K562 (cell line): ENCODE results near the gene SUMF2. TPM values are rescaled to one million over a fixed set of nuclear protein-coding genes. Genes with fewer than 3 reads are reported as not detected.
A peak's percentile ranks its signal among the peaks of the same experiment; 100 is the strongest.

Experiments
- ATAC-seq: fragments of 200-7000 bp; cut with Tn5 transposase; 3 replicates; pipeline ENCODE4 v1.9.1; 2020; ENCODE audit warnings: moderate library complexity
- BruUV-seq: library from RNA; stranded (reverse); fragments of 400-500 nt; replicated peaks from 2 replicates; lab custom pipeline; 2021; lab: Mats Ljungman, UMichigan
- CTCF ChIA-PET: fragments of 300-600 bp; formaldehyde crosslinking; extraction: SDS; loops from one replicate; lab custom pipeline; 2021; ENCODE audit warnings: low intra/inter-chr PET ratio; lab: Yijun Ruan, JAX
- POLR2A ChIA-PET: fragments of 300-600, 350-650 bp; sonication (Branson Sonifier 250); formaldehyde crosslinking; extraction: SDS; loops from one replicate; lab custom pipeline; 2021; ENCODE audit warnings: antibody characterized with exemption, inconsistent platforms; lab: Yijun Ruan, JAX
- DNase-seq, 4 experiments: peaks; one replicate each; pipeline versions ENCODE4 v3.0.0 to v3.0.0-alpha.2; 2011 to 2018; ENCODE audit warnings: low spot score in 3 of 4, mixed read lengths in 3 of 4; ENCODE audit errors: extremely low read depth in 1 of 4
- FAIRE-seq: peaks from 2 replicates; lab custom pipeline; 2011; peaks lifted over from hg19 to GRCh38; lab: Jason Lieb, UNC
- H2AFZ ChIP-seq: 2 replicates; pipeline ENCODE4 v1.6.0; 2011; ENCODE audit warnings: low read depth, low read length, control low read depth, inconsistent platforms
- H3K27ac ChIP-seq: fragments of 200-600 bp; 3 replicates; pipeline ENCODE4 v1.8.0; 2011; ENCODE audit warnings: low read depth, mild to moderate bottlenecking, control low read depth, inconsistent platforms, low read length, moderate library complexity, mixed read lengths; ENCODE audit errors: extremely low read depth
- H3K27me3 ChIP-seq, 2 experiments: fragments of 300-600 bp in 1 of 2; 2 replicates in 1 of 2; 3 replicates in 1 of 2; pipeline versions ENCODE4 v1.6.0 to v1.8.0; 2011; ENCODE audit warnings: inconsistent platforms in 2 of 2, low read length in 2 of 2, mild to moderate bottlenecking in 1 of 2, mixed read lengths in 1 of 2, moderate library complexity in 1 of 2; ENCODE audit not compliant: control insufficient read depth in 2 of 2, insufficient read depth in 2 of 2
- H3K36me3 ChIP-seq: fragments of 300-600 bp; 3 replicates; pipeline ENCODE4 v1.8.0; 2011; ENCODE audit warnings: mild to moderate bottlenecking, low read length, inconsistent platforms; ENCODE audit not compliant: control insufficient read depth, insufficient read depth
- H3K4me1 ChIP-seq, 2 experiments: fragments of 200-600 bp in 1 of 2; replicated peaks in 1 of 2; 2 replicates in 1 of 2; 3 replicates in 1 of 2; pipeline versions ENCODE4 v1.5.1 to v1.8.0; 2011; ENCODE audit warnings: inconsistent platforms in 2 of 2, low read length in 2 of 2, mild to moderate bottlenecking in 1 of 2, mixed read lengths in 1 of 2, moderate library complexity in 1 of 2; ENCODE audit not compliant: control insufficient read depth in 2 of 2, insufficient read depth in 2 of 2
- H3K4me2 ChIP-seq: 2 replicates; pipeline ENCODE4 v1.6.1; 2011; ENCODE audit warnings: low read length, control low read depth, inconsistent platforms, mixed read lengths; ENCODE audit not compliant: insufficient read depth
- H3K4me3 ChIP-seq: fragments of 200-600 bp; sonication (generic), shearing (Covaris generic); 2 replicates; pipeline ENCODE4 v1.5.1; 2016; ENCODE audit warnings: control low read depth, inconsistent platforms
- H3K79me2 ChIP-seq: fragments of 200-600 bp; 3 replicates; pipeline ENCODE4 v1.8.0; 2011; ENCODE audit warnings: low read length, inconsistent platforms; ENCODE audit not compliant: control insufficient read depth, insufficient read depth
- H3K9ac ChIP-seq, 2 experiments: 2 replicates each; pipeline versions ENCODE4 v1.6.0 to v1.6.1; 2011; ENCODE audit warnings: low read depth in 2 of 2, low read length in 2 of 2, control low read depth in 1 of 2, inconsistent platforms in 1 of 2, mild to moderate bottlenecking in 1 of 2, mixed read lengths in 1 of 2; ENCODE audit not compliant: insufficient read depth in 1 of 2
- H3K9me1 ChIP-seq: one replicate; pipeline ENCODE4 v1.6.0; 2011; ENCODE audit warnings: inconsistent platforms, mild to moderate bottlenecking, low read length, moderate library complexity; ENCODE audit not compliant: control insufficient read depth, insufficient read depth
- H3K9me3 ChIP-seq: replicated peaks from 2 replicates; pipeline ENCODE4 v1.5.1; 2011; ENCODE audit warnings: low read depth, low read length, inconsistent platforms; ENCODE audit not compliant: control insufficient read depth, insufficient read depth
- H4K20me1 ChIP-seq: replicated peaks from 2 replicates; pipeline ENCODE4 v1.6.1; 2011; ENCODE audit warnings: low read length, inconsistent platforms, mixed read lengths; ENCODE audit not compliant: control insufficient read depth, insufficient read depth
- C11orf30 ChIP-seq: fragments of 450-650 bp; IDR thresholded peaks from 2 replicates; pipeline ENCODE4 v1.6.1; 2016; ENCODE audit warnings: low read depth, mild to moderate bottlenecking
- DDX20 ChIP-seq: fragments of 450-650 bp; IDR thresholded peaks from 2 replicates; pipeline ENCODE4 v1.6.1; 2016; ENCODE audit warnings: missing genetic modification characterization, low read depth, mild to moderate bottlenecking, missing compliant biosample characterization, moderate library complexity
- ESRRA ChIP-seq: fragments of 450-650 bp; IDR thresholded peaks from 2 replicates; pipeline ENCODE4 v1.6.1; 2014; ENCODE audit warnings: low read depth, mild to moderate bottlenecking, moderate library complexity, borderline replicate concordance
- IRF2 ChIP-seq: sonication (generic); formaldehyde crosslinking; IDR thresholded peaks from 2 replicates; pipeline ENCODE4 v1.8.1; 2022; ENCODE audit warnings: mild to moderate bottlenecking, missing genetic modification reagents
- MAFF ChIP-seq: IDR thresholded peaks from 2 replicates; pipeline ENCODE4 v1.6.1; 2012; ENCODE audit warnings: low read length, improper control_type of control experiment
- MAFG ChIP-seq: fragments of 450-650 bp; conservative IDR thresholded peaks from 2 replicates; pipeline ENCODE4 v1.6.1; 2016; ENCODE audit warnings: missing genetic modification characterization, missing compliant biosample characterization
- MAFK ChIP-seq: IDR thresholded peaks from 2 replicates; pipeline ENCODE4 v1.6.1; 2011; ENCODE audit warnings: low read length, improper control_type of control experiment
- NFIX ChIP-seq: fragments of 250-450 bp; sonication (Bioruptor Pico); IDR thresholded peaks from 2 replicates; pipeline ENCODE4 v1.4.0; 2020; ENCODE audit warnings: low read depth, mild to moderate bottlenecking, moderate library complexity
- NUFIP1 ChIP-seq: fragments of 450-650 bp; IDR thresholded peaks from 2 replicates; pipeline ENCODE4 v1.6.1; 2018; ENCODE audit not compliant: partially characterized antibody
- RBFOX2 ChIP-seq: fragments of 200-400 bp; formaldehyde crosslinking; IDR thresholded peaks from 2 replicates; pipeline ENCODE4 v1.6.1; 2017; ENCODE audit warnings: low read depth, mild to moderate bottlenecking, low read length, moderate library complexity
- ZNF263 ChIP-seq: sonication (generic); formaldehyde crosslinking; IDR thresholded peaks from 2 replicates; pipeline ENCODE4 v1.8.0; 2022; ENCODE audit warnings: mild to moderate bottlenecking, missing genetic modification reagents, borderline replicate concordance
- ZNF316 ChIP-seq: fragments of 450-650 bp; IDR thresholded peaks from 2 replicates; pipeline ENCODE4 v1.6.1; 2016
- ZNF561 ChIP-seq: fragments of 450-650 bp; formaldehyde crosslinking; conservative IDR thresholded peaks from 2 replicates; pipeline ENCODE4 v1.4.0; 2020; ENCODE audit warnings: mild to moderate bottlenecking, moderate library complexity
- ZZZ3 ChIP-seq: fragments of 450-650 bp; IDR thresholded peaks from 2 replicates; pipeline ENCODE4 v1.6.1; 2016; ENCODE audit warnings: antibody characterized with exemption, mild to moderate bottlenecking, moderate library complexity
- WGBS: fragments of 100-300 bp; shearing (Covaris generic); methylation state at CpG from one replicate; pipeline ENCODE4 v1.1.6; 2016; ENCODE audit warnings: low coverage, mixed read lengths; ENCODE audit not compliant: insufficient coverage; ENCODE audit errors: missing lambda C conversion rate; 5-methylcytosine and 5-hydroxymethylcytosine counted together
- in situ Hi-C: fragments of 300-500 bp; cut with MboI; formaldehyde crosslinking; loops from 4 replicates; pipeline ENCODE4 v1.15.0; 2018; ENCODE audit warnings: inconsistent platforms, mixed read lengths
- intact Hi-C: fragments of 100-400 bp; cut with micrococcal nuclease; formaldehyde crosslinking; loops from 2 replicates; pipeline ENCODE4 v1.14.2; 2022
- polyA plus RNA-seq, 8 experiments: library from polyadenylated mRNA; depleted of rRNA in 4 of 8; stranded (reverse) in 5 of 8; unstranded in 3 of 8; fragments of >200 nt; fragmentation: Nextera tagmentation in 2 of 8; fragmentation: Illumina TruSeq in 1 of 8; extraction: Ambion mirVana in 2 of 8; extraction: Trizol in 1 of 8; gene quantifications; 2 replicates each; pipeline versions ENCODE4 v1.2.1 to v1.2.3, GENCODE V29; 2011 to 2014; ENCODE audit warnings: inconsistent platforms in 1 of 8, missing spikeins in 1 of 8
- total RNA-seq, 7 experiments: library from RNA; depleted of rRNA in 6 of 7; stranded (reverse); fragments of >200 nt in 6 of 7; fragmentation: Illumina TruSeq in 2 of 7; extraction: Trizol in 2 of 7; gene quantifications; 2 replicates each; pipeline versions ENCODE4 v1.2.1 to v1.2.3, GENCODE V29; 2011 to 2021; ENCODE audit warnings: low replicate concordance in 1 of 7
- TF ChIP-seq, protein P1 (sequence below), 2 experiments: IDR thresholded peaks; 2 replicates each; pipeline ENCODE4 v1.6.1; 2012; ENCODE audit warnings: improper control_type of control experiment in 2 of 2, low read depth in 2 of 2, low read length in 2 of 2, borderline replicate concordance in 1 of 2
- TF ChIP-seq, protein P2 (sequence below): sonication (generic); formaldehyde crosslinking; IDR thresholded peaks from 2 replicates; pipeline ENCODE4 v1.5.0; 2020; ENCODE audit warnings: missing genetic modification reagents
- TF ChIP-seq, protein P3 (sequence below): fragments of 200-800 bp; sonication (Bioruptor generic); IDR thresholded peaks from 2 replicates; pipeline ENCODE4 v1.6.1; 2017; ENCODE audit warnings: missing genetic modification characterization, missing compliant biosample characterization

Gene SUMF2
- total and polyA plus RNA-seq, 9 of the 15 experiments (the other 6 are each of a cell fraction or from before 2014, with no cell fraction given): 39.0 to 113 (median 67.7) TPM

DNA sequence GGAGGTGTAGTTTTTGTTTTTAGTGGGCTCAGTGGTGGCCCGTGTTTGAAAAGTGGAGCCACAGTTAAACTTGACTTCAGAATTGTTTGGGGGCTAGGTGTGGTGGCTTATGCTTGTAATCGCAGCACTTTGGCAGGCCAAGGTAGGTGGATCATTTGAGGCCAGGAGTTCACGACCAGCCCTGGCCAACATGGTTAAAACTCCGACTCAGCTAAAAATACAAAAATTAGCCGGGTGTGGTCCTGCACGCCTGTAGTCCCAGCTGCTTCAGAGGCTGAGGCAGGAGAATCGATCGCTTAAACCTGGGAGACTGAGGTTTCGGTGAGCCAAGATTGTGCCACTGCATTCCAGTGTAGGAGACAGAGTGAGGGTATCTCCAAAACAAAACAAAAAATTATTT is 10.7 kb upstream of the SUMF2 start:
- peak overlapping the region; percentile 92 for H3K27ac ChIP-seq
- FAIRE-seq: no peak
- peak overlapping the region; percentile 78 to 94; a peak in 3 of 4 replicates for H3K9ac ChIP-seq
- no peak overlapping the region for H2AFZ ChIP-seq
- POLR2A ChIA-PET: interaction anchor here (0.6 to 1.9 kb wide), 4 partner anchors 9 to 62 kb away, joined by 3 to 12 read pairs (median 7); partner anchors contain the start of gene SUMF2
- peaks cover 86% of the 10 kb centered on the region for H3K79me2 ChIP-seq
- intact Hi-C loops: no loop called here
- in situ Hi-C loops: no loop called here
- TF ChIP-seq C11orf30 (peak; percentile 81), ZNF561 (CRISPR knock-in tag) (no peak), ZZZ3 (no peak), IRF2 (no peak), NUFIP1 (no peak), ZNF316 (peak; percentile 90), NFIX (CRISPR knock-in tag) (no peak), MAFK (peak; percentile 50; the same call in 1 of the 2 replicates), MAFF (peak; percentile 66), DDX20 (tag) (no peak), MAFG (tag) (peak; percentile 51; the same call in 1 of the 2 replicates), ZNF263 (CRISPR knock-in tag) (no peak), ESRRA (no peak), RBFOX2 (0 out of 2 replicates have a peak, but pooled peaks have one; percentile 16)
- TF ChIP-seq, protein P1, sequence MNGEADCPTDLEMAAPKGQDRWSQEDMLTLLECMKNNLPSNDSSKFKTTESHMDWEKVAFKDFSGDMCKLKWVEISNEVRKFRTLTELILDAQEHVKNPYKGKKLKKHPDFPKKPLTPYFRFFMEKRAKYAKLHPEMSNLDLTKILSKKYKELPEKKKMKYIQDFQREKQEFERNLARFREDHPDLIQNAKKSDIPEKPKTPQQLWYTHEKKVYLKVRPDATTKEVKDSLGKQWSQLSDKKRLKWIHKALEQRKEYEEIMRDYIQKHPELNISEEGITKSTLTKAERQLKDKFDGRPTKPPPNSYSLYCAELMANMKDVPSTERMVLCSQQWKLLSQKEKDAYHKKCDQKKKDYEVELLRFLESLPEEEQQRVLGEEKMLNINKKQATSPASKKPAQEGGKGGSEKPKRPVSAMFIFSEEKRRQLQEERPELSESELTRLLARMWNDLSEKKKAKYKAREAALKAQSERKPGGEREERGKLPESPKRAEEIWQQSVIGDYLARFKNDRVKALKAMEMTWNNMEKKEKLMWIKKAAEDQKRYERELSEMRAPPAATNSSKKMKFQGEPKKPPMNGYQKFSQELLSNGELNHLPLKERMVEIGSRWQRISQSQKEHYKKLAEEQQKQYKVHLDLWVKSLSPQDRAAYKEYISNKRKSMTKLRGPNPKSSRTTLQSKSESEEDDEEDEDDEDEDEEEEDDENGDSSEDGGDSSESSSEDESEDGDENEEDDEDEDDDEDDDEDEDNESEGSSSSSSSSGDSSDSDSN (IDR thresholded peaks at IDR 0.05; ENCODE audit: borderline replicate concordance in 1 of 2, low read depth in 2 of 2, low read length in 2 of 2): no peak
- TF ChIP-seq, protein P2, sequence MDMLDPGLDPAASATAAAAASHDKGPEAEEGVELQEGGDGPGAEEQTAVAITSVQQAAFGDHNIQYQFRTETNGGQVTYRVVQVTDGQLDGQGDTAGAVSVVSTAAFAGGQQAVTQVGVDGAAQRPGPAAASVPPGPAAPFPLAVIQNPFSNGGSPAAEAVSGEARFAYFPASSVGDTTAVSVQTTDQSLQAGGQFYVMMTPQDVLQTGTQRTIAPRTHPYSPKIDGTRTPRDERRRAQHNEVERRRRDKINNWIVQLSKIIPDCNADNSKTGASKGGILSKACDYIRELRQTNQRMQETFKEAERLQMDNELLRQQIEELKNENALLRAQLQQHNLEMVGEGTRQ (CRISPR knock-in tag): no peak
- TF ChIP-seq, protein P3, sequence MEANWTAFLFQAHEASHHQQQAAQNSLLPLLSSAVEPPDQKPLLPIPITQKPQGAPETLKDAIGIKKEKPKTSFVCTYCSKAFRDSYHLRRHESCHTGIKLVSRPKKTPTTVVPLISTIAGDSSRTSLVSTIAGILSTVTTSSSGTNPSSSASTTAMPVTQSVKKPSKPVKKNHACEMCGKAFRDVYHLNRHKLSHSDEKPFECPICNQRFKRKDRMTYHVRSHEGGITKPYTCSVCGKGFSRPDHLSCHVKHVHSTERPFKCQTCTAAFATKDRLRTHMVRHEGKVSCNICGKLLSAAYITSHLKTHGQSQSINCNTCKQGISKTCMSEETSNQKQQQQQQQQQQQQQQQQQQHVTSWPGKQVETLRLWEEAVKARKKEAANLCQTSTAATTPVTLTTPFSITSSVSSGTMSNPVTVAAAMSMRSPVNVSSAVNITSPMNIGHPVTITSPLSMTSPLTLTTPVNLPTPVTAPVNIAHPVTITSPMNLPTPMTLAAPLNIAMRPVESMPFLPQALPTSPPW (CRISPR knock-in tag): no peak
- no peaks in the 10 kb centered on the region for H3K27me3 ChIP-seq
- H3K4me2 ChIP-seq: peak overlapping the region; percentile 92
- no peaks in the 10 kb centered on the region for H3K9me1 ChIP-seq
- H3K9me3 ChIP-seq: no peaks in the 10 kb centered on the region
- DNase-seq: no peak
- 47% methylated on average over 9 of the region's 9 CpGs for WGBS
- BruUV-seq: no TSS peak
- CTCF ChIA-PET: no interaction called here
- ATAC-seq: no peak
- H4K20me1 ChIP-seq: no peaks in the 10 kb centered on the region
- peak overlapping the region; percentile 82 for H3K4me3 ChIP-seq
- peaks cover 18 to 22% of the 10 kb centered on the region in 2 experiments for H3K4me1 ChIP-seq
- H3K36me3 ChIP-seq: peaks cover 57% of the 10 kb centered on the region
